Activated CD8-positive, alpha-beta T cell treated with anti-CD3 and anti-CD28 coated beads, Interleukin-2, amount 10 ng/mL, durations not matched to agents 7 days and 5 days (primary cell): ENCODE measurements around the gene CYP4V2. TPM values are rescaled to one million over a fixed set of nuclear protein-coding genes. Genes with fewer than 3 reads are reported as not detected.

Experiments
- ATAC-seq: fragments of 150-1000 bp; cut with Tn5 transposase; one replicate; pipeline ENCODE4 v1.10.0; 2021; ENCODE audit warnings: moderate library complexity
- CTCF ChIA-PET: fragments of 350-600 bp; sonication (Branson Sonifier 250); formaldehyde crosslinking; loops from one replicate; lab custom pipeline; 2021; ENCODE audit warnings: antibody characterized with exemption; lab: Charles Lee
- POLR2A ChIA-PET: fragments of 350-600 bp; sonication (Branson Sonifier 250); formaldehyde crosslinking; loops from one replicate; lab custom pipeline; 2021; ENCODE audit warnings: antibody characterized with exemption; lab: Charles Lee
- DNase-seq: peaks from one replicate; pipeline ENCODE4 v3.0.0-alpha.2; 2020
- H3K27ac Mint-ChIP-seq: one replicate; pipeline ENCODE4 v1.8.0; 2021; ENCODE audit warnings: mild to moderate bottlenecking, mixed read lengths
- H3K27me3 Mint-ChIP-seq: one replicate; pipeline ENCODE4 v1.8.0; 2021; ENCODE audit warnings: low read depth, mixed read lengths
- H3K36me3 Mint-ChIP-seq: one replicate; pipeline ENCODE4 v1.8.0; 2021; ENCODE audit warnings: low read depth, mixed read lengths
- H3K4me1 Mint-ChIP-seq: one replicate; pipeline ENCODE4 v1.8.0; 2021; ENCODE audit warnings: low read depth, mixed read lengths
- H3K4me3 Mint-ChIP-seq: one replicate; pipeline ENCODE4 v1.8.0; 2021; ENCODE audit warnings: mild to moderate bottlenecking, mixed read lengths
- H3K9me3 Mint-ChIP-seq: one replicate; pipeline ENCODE4 v1.8.0; 2022; ENCODE audit warnings: mixed read lengths; ENCODE audit not compliant: insufficient read depth
- total RNA-seq, 2 experiments: library from RNA; stranded (reverse); gene quantifications; one replicate each; pipeline ENCODE4 v1.2.3, GENCODE V29; 2021

CYP4V2 gene
- 10 to 100 TPM; 16.1 to 18.1 TPM for total RNA-seq

DNA sequence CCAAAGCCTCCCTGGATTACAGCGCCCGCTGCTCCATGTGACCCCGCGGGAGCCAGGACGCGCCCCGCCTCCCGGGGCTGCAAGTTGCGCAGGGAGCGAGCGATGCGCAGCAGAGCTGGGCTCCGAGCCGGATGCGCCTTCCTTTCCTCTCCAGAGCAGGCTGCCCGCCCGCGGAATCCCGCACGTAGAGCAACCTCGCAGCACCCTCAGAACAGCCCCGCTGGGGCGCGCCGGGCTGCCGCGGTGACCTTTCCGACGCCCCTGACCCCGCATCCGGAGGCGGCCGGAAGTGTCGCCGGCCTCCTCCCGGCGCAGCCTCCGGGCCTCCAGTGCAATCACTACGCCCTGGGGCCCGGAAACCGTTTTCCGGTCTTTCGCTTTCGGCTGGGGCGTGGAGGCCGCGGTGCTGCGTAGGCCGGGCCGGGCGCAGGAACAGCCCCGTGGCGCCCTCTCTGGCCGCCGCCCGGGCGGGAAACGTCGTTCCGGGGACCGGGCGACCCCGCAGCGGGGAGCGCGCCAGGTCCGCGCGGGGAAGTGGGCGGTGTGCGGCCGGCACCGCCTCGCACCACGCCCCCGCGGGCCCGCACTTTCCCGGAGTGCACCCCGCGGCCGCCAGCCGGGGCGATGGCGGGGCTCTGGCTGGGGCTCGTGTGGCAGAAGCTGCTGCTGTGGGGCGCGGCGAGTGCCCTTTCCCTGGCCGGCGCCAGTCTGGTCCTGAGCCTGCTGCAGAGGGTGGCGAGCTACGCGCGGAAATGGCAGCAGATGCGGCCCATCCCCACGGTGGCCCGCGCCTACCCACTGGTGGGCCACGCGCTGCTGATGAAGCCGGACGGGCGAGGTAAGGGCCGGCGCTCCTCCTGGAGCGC, at the start of gene CYP4V2:
CYP4V2 (plus strand) TSS at position 368 of the 866 bp plus-strand sequence; CDS start at position 625, 257 bp downstream.
- Mint-ChIP-seq H3K27ac (peak within 1 kb of the TSS; percentile 94), H3K27me3 (no peaks in the 10 kb centered on the region), H3K9me3 (no peaks in the 10 kb centered on the region), H3K36me3 (peaks cover 16% of the 10 kb centered on the region), H3K4me1 (peaks cover 33% of the 10 kb centered on the region), H3K4me3 (peak within 1 kb of the TSS; percentile 86)
- POLR2A ChIA-PET: interaction anchor here (0.5 to 2.1 kb wide), 9 partner anchors 10 to 1163 kb away, joined by 3 to 7 read pairs (median 4); no protein-coding TSS in a partner anchor
- CTCF ChIA-PET: interaction anchor here (1.2 to 2.2 kb wide), 3 partner anchors 10 to 123 kb away, joined by 3 to 7 read pairs (median 7); partner anchors contain the start of gene TLR3
- DNase-seq: peak; percentile 92
- peak; percentile 91 for ATAC-seq

DNA sequence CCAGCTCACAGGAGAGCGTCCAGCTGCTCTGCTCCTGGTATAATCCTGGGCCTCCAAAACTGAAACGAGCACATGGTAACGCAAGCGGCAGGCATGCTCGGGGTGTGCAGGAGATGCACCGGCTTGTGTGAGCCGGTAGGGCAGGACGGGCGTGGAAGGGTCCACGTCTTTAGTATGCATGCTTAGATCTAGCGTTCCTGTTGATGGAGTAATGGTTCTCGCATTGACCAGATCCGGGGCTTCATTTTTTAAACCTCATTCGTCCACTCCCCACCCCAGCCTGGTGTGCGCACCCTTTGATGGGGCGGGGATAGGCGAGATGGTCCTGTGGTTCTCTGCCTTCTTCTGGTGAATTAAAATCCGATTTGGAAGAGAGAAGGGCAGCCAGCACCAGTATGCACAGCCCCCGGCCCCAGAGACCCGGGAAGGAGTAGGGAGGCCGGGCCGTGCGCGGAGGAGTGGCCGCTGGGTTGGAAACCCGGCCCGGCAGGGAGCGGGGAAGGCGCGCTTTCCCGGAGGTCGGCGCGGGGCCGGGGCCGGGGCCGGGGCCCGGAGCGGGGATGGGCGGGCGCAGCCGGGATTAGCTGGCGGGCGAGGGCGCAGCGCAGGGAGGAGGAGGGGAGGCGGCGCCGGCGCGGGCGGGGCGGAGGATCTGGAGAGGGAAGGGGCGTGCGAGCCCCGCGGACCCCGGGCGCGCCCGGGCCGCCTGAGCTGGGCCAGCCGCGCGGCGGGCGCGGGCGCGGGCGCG, 47.0 kb upstream of the CYP4V2 start:
- ChIA-PET CTCF (no interaction called here), POLR2A (no interaction called here)
- ATAC-seq: peak; percentile 62
- peaks cover 11% of the 10 kb centered on the region for H3K4me1 Mint-ChIP-seq
- no peaks in the 10 kb centered on the region for H3K36me3 Mint-ChIP-seq
- DNase-seq: no peak
- H3K27ac Mint-ChIP-seq: no peak overlapping the region
- peak overlapping the region; percentile 67 for H3K4me3 Mint-ChIP-seq
- peaks cover 45% of the 10 kb centered on the region for H3K27me3 Mint-ChIP-seq
- H3K9me3 Mint-ChIP-seq: no peaks in the 10 kb centered on the region

DNA sequence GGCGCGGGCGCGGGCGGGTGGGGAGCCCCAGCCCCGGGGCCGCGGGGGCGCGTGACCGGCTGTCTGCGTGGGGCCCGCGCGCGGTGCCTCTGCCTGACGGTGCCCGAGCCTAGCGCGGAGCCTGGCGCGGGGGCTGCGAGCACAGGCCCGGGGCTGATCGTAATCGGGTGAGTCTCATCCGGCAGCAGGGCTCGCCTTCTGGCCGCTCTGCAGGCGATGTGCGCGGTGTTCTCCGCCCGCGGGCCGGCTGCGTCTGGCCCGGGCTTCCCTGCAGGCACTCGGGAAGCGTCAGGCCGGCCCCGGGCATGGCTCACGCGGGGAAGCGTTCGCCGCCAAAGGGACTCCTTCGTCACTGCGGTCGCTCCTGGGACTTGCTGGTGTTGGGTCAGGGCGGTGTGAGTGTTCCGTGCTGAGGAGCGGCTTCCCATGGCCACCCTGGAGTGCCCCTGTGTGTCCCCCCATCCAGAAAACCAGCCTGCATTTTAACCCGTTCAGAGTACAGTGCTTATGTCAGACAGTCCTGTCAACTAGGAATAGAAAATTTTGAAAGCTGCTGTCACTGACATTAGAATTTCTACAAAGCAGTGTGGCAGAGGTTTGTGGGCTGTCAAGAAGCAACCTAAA, 46.3 kb upstream of the CYP4V2 start:
- Mint-ChIP-seq H3K27me3 (peaks cover 45% of the 10 kb centered on the region), H3K27ac (no peak overlapping the region), H3K4me1 (peaks cover 11% of the 10 kb centered on the region), H3K4me3 (peak overlapping the region; percentile 65), H3K9me3 (no peaks in the 10 kb centered on the region), H3K36me3 (no peaks in the 10 kb centered on the region)
- DNase-seq: peak; percentile 28
- peak; percentile 72 for ATAC-seq
- ChIA-PET CTCF (no interaction called here), POLR2A (interaction anchor here (0.6 kb wide), 1 partner anchor 123 kb away, joined by 3 read pairs; no protein-coding TSS in a partner anchor)

DNA sequence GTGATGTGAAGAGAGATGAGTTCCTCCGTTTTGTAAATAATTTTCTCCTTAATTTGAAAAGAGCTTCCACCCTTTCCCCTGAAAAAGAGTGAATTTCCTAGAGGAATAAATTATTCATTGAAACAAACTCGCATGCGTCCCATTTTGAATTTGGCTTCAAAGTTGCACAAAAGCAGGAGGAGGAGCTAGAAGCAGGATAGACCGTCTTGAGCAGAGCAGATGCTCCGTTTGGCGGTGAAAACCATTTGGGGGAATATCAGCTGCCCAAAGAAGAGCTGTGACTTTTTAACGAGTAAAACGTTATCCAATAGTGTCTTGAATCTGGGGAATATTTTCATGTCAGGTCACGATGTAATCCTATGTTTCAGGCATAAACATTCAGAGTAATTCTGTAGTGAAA, 44.9 kb upstream of the CYP4V2 start:
- ChIA-PET POLR2A (no interaction called here), CTCF (interaction anchor here (0.9 to 3.0 kb wide), 3 partner anchors 9 to 549 kb away, joined by 3 to 15 read pairs (median 5); no protein-coding TSS in a partner anchor)
- Mint-ChIP-seq H3K27me3 (peaks cover 43% of the 10 kb centered on the region), H3K36me3 (no peaks in the 10 kb centered on the region), H3K9me3 (no peaks in the 10 kb centered on the region), H3K27ac (no peak overlapping the region), H3K4me3 (no peak overlapping the region), H3K4me1 (peaks cover 11% of the 10 kb centered on the region)
- DNase-seq: no peak
- no peak for ATAC-seq

DNA sequence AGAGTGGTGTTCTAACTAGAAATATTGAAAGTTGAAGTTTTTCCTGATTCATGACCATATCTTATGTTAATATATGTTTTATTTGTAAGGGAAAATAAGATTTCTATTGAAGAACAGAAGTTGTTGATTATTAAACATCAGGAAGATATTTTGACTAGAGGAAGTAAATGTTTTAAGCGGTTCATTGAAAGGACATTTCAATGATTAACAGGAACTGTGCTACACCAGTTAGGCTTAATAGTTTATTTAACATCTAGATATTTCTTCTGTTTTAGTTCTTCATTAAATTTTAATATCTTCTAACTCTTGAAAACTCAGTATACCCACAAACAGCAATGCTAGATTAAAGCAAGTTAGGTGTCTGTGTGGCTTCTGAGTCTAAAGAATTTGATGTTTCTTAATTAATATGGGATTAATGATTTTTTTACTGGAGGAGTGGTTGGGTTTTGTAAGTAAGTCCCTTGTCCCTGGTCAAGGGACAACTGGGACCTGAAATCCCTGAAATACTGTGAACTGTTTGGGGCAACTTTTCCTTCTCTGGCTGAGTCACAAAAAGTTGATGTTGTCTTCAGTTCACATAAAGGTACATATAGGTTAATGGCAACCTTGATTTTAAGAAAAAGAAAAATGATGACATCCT, 42.9 kb upstream of the CYP4V2 start:
- ChIA-PET POLR2A (no interaction called here), CTCF (interaction anchor here (3.0 kb wide), 1 partner anchor 11 kb away, joined by 15 read pairs; no protein-coding TSS in a partner anchor)
- no peaks in the 10 kb centered on the region for H3K36me3 Mint-ChIP-seq
- peaks cover 35% of the 10 kb centered on the region for H3K27me3 Mint-ChIP-seq
- peaks cover 11% of the 10 kb centered on the region for H3K4me1 Mint-ChIP-seq
- ATAC-seq (no peak), DNase-seq (no peak)
- H3K27ac Mint-ChIP-seq: no peak overlapping the region
- H3K9me3 Mint-ChIP-seq: no peaks in the 10 kb centered on the region
- H3K4me3 Mint-ChIP-seq: no peak overlapping the region

DNA sequence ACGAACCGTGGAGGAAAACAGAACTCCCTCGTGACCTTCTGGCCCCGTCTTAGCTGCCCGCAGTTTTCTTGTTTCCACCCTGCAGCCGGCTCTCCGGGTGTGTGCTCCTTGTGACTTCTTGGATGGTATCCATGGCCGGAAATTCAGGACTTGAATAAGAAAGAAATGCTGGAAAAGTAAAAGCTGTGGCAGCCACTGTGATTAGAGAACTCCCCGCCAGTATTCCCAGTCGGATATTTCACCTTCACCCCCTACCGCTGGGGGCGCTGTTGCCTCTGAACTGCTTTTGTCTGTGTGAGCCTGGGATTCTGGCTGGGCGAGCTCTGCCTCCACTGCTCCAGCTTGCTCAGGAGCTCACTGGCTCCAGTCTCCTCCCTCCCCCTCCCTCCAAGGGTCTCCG, 41.5 kb upstream of the CYP4V2 start:
- ChIA-PET POLR2A (no interaction called here), CTCF (interaction anchor here (0.5 kb wide), 1 partner anchor 81 kb away, joined by 3 read pairs; the partner anchor contains the start of gene TLR3)
- no peaks in the 10 kb centered on the region for H3K36me3 Mint-ChIP-seq
- peaks cover 3% of the 10 kb centered on the region for H3K4me1 Mint-ChIP-seq
- no peak for ATAC-seq
- no peaks in the 10 kb centered on the region for H3K9me3 Mint-ChIP-seq
- no peak overlapping the region for H3K4me3 Mint-ChIP-seq
- peaks cover 26% of the 10 kb centered on the region for H3K27me3 Mint-ChIP-seq
- H3K27ac Mint-ChIP-seq: no peak overlapping the region
- DNase-seq: no peak

DNA sequence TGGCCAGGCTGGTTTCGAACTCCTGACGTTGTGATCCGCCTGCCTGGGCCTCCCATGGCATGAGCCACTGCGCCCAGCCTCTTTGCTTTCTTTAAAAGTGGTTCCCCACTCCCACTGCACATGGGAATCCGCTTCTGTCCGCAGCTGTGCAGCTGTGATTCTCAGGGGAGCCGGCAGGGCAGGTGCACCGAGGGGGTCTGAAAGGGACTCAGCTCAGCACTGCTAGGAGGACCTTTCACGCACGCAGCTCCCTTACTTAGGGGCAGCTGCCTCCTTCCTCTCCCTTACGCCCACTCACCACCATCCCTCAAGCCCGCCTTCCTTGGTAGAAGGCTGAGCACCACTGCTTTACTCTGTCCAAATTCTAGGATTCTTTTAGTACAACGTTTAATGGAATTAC, 40.4 kb upstream of the CYP4V2 start:
- no peak overlapping the region for H3K27ac Mint-ChIP-seq
- DNase-seq (no peak), ATAC-seq (no peak)
- H3K4me3 Mint-ChIP-seq: no peak overlapping the region
- H3K27me3 Mint-ChIP-seq: peaks cover 17% of the 10 kb centered on the region
- ChIA-PET CTCF (interaction anchor here (0.8 kb wide), 1 partner anchor 248 kb away, joined by 3 read pairs; no protein-coding TSS in a partner anchor), POLR2A (no interaction called here)
- no peaks in the 10 kb centered on the region for H3K36me3 Mint-ChIP-seq
- H3K4me1 Mint-ChIP-seq: no peaks in the 10 kb centered on the region
- H3K9me3 Mint-ChIP-seq: no peaks in the 10 kb centered on the region

DNA sequence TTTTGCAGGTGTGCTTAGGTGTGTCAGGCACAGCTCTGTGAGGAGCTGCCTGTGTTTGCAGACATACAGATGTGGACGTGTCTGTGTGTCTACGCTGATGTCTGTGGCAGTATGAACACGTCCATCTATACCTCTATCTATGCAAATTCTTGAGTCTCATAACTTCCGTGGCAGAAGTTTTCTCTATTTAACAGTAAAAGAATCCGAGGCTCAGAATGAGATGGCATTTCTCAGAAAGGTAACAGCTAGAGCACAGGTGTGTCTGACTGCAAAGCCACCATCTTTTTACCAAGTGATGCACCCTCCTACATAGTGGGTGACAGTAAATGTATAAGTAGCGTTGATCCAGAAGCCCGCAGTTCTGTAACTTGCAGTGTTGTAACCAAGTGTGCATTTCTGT, 39.9 kb upstream of the CYP4V2 start:
- CTCF ChIA-PET: interaction anchor here (0.8 kb wide), 1 partner anchor 248 kb away, joined by 3 read pairs; no protein-coding TSS in a partner anchor
- no peaks in the 10 kb centered on the region for H3K4me1 Mint-ChIP-seq
- H3K27ac Mint-ChIP-seq: no peak overlapping the region
- no peaks in the 10 kb centered on the region for H3K36me3 Mint-ChIP-seq
- DNase-seq (no peak), ATAC-seq (no peak)
- POLR2A ChIA-PET: no interaction called here
- no peak overlapping the region for H3K4me3 Mint-ChIP-seq
- no peaks in the 10 kb centered on the region for H3K9me3 Mint-ChIP-seq
- H3K27me3 Mint-ChIP-seq: peaks cover 11% of the 10 kb centered on the region

DNA sequence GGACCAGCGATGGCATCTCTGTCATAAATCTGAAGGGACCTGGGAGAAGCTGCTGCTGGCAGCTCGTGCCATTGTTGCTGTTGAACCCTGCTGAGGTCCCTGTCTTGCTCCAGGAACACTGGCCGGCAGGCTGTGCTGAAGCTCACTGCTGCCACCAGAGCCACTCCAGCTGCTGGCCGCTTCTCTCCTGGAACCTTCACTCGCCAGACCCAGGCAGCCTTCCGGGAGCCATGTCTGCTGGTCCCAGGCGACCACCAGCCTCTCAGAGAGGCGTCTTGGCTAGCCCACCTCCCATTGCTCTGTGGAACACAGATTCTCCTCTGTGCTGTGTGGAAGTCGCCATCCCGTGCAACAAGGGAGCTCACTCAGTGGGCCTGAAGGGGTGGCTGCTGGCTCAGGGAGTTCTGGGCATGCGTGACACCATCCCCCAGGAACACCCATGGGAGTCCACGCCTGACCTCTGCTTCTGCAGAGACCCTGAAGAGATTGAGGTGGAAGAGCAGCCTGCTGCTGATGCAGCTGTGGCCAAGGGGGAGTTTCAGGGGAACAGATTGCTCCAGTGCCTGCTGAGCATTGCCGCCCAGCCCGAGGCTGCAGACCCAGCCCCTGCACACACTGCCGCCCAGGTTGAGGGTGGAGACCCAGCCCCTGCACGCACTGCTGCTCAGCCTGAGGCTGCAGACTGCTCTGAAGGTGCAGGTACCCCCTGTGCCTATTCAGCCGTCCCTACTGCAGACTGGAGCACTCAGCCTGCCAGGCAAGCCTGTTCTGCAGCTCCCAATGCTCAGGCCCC, 33.1 kb upstream of the CYP4V2 start:
- Mint-ChIP-seq H3K4me1 (peaks cover 4% of the 10 kb centered on the region), H3K36me3 (no peaks in the 10 kb centered on the region), H3K9me3 (no peaks in the 10 kb centered on the region), H3K4me3 (no peak overlapping the region), H3K27me3 (no peaks in the 10 kb centered on the region), H3K27ac (no peak overlapping the region)
- ATAC-seq (no peak), DNase-seq (no peak)
- ChIA-PET POLR2A (interaction anchor here (1.0 to 2.0 kb wide), 2 partner anchors 31 to 33 kb away, joined by 3 to 5 read pairs; partner anchors contain the start of gene CYP4V2), CTCF (interaction anchor here (1.1 kb wide), 1 partner anchor 11 kb away, joined by 3 read pairs; no protein-coding TSS in a partner anchor)

DNA sequence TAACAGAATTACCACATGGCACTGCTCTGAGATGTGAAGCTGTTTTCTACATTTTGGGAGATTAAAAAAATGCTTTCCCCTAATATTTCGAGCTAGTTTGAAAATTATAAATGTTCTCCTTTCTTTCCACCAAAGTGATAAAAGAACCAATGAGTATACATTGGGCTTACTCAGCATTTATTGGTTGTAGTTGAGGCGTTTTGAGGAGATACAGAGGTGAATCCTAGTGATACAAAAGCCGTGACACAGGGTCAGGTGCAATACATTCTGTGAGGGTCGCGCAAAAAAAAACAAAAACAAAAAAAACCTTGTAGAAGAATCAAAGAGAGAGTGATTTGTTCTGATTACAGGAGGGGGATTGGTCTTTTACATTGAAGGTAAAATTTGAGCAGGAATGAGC, 32.4 kb upstream of the CYP4V2 start:
- no peak for DNase-seq
- ChIA-PET POLR2A (interaction anchor here (2.0 kb wide), 1 partner anchor 32 kb away, joined by 5 read pairs; the partner anchor contains the start of gene CYP4V2), CTCF (interaction anchor here (1.1 kb wide), 1 partner anchor 12 kb away, joined by 3 read pairs; no protein-coding TSS in a partner anchor)
- Mint-ChIP-seq H3K4me3 (no peak overlapping the region), H3K27me3 (no peaks in the 10 kb centered on the region), H3K27ac (no peak overlapping the region), H3K9me3 (no peaks in the 10 kb centered on the region), H3K4me1 (peaks cover 4% of the 10 kb centered on the region), H3K36me3 (no peaks in the 10 kb centered on the region)
- ATAC-seq: no peak
